OCI-LY7 (cell line): ENCODE measurements around the gene PLEK2.

Experiments
- CTCF ChIP-seq: fragments of 200-600 bp; sonication (generic); conservative IDR thresholded peaks from 2 replicates; pipeline ENCODE4 v1.5.1; 2014; ENCODE audit warnings: mild to moderate bottlenecking, antibody characterized with exemption, low read length, moderate library complexity, mixed read lengths
- EZH2phosphoT487 ChIP-seq: fragments of 200-600 bp; sonication (generic); IDR thresholded peaks from 2 replicates; pipeline ENCODE4 v1.6.1; 2018; ENCODE audit warnings: low read depth, borderline replicate concordance, mild to moderate bottlenecking, mixed run types, antibody characterized with exemption, low read length, moderate library complexity, mixed read lengths

- no peak for TF ChIP-seq CTCF
- no peak for TF ChIP-seq EZH2phosphoT487
These were observed 29.3 kb upstream of the PLEK2 start for GRCh38 chr14:67441256-67441655.
